Activated CD8-positive, alpha-beta T cell treated with anti-CD3 and anti-CD28 coated beads, Interleukin-2, amount 10 ng/mL, durations not matched to agents 7 days and 5 days (primary cell): ENCODE results near the gene PCNT. TPM values are rescaled to one million over a fixed set of nuclear protein-coding genes. Genes with fewer than 3 reads are reported as not detected.

ENCODE experiments used
- ATAC-seq: fragments of 150-1000 bp; cut with Tn5 transposase; one replicate; pipeline ENCODE4 v1.10.0; 2021; ENCODE audit warnings: moderate library complexity
- CTCF ChIA-PET: fragments of 350-600 bp; sonication (Branson Sonifier 250); formaldehyde crosslinking; loops from one replicate; lab custom pipeline; 2021; ENCODE audit warnings: antibody characterized with exemption; lab: Charles Lee
- POLR2A ChIA-PET: fragments of 350-600 bp; sonication (Branson Sonifier 250); formaldehyde crosslinking; loops from one replicate; lab custom pipeline; 2021; ENCODE audit warnings: antibody characterized with exemption; lab: Charles Lee
- DNase-seq: peaks from one replicate; pipeline ENCODE4 v3.0.0-alpha.2; 2020
- H3K27ac Mint-ChIP-seq: one replicate; pipeline ENCODE4 v1.8.0; 2021; ENCODE audit warnings: mild to moderate bottlenecking, mixed read lengths
- H3K27me3 Mint-ChIP-seq: one replicate; pipeline ENCODE4 v1.8.0; 2021; ENCODE audit warnings: low read depth, mixed read lengths
- H3K36me3 Mint-ChIP-seq: one replicate; pipeline ENCODE4 v1.8.0; 2021; ENCODE audit warnings: low read depth, mixed read lengths
- H3K4me1 Mint-ChIP-seq: one replicate; pipeline ENCODE4 v1.8.0; 2021; ENCODE audit warnings: low read depth, mixed read lengths
- H3K4me3 Mint-ChIP-seq: one replicate; pipeline ENCODE4 v1.8.0; 2021; ENCODE audit warnings: mild to moderate bottlenecking, mixed read lengths
- H3K9me3 Mint-ChIP-seq: one replicate; pipeline ENCODE4 v1.8.0; 2022; ENCODE audit warnings: mixed read lengths; ENCODE audit not compliant: insufficient read depth
- total RNA-seq, 2 experiments: library from RNA; stranded (reverse); gene quantifications; one replicate each; pipeline ENCODE4 v1.2.3, GENCODE V29; 2021

The PCNT gene
- total RNA-seq, 2 experiments from 2014 or later: 89.0 to 98.8 TPM

GRCh38 chr21:46377789-46378188, 53.8 kb downstream of the PCNT start:
- H3K27me3 Mint-ChIP-seq: no peaks in the 10 kb centered on the region
- ChIA-PET POLR2A (interaction anchor here (0.5 kb wide), 1 partner anchor 122 kb away, joined by 3 read pairs; no protein-coding TSS in a partner anchor), CTCF (no interaction called here)
- peaks cover 41% of the 10 kb centered on the region for H3K36me3 Mint-ChIP-seq
- no peaks in the 10 kb centered on the region for H3K4me1 Mint-ChIP-seq
- no peak overlapping the region for H3K27ac Mint-ChIP-seq
- H3K9me3 Mint-ChIP-seq: peaks cover 7% of the 10 kb centered on the region
- no peak overlapping the region for H3K4me3 Mint-ChIP-seq
- no peak for ATAC-seq
- DNase-seq: no peak

- Mint-ChIP-seq H3K27ac (no peak overlapping the region), H3K4me3 (no peak overlapping the region), H3K36me3 (peaks cover 50% of the 10 kb centered on the region), H3K27me3 (no peaks in the 10 kb centered on the region), H3K4me1 (no peaks in the 10 kb centered on the region), H3K9me3 (peaks cover 7% of the 10 kb centered on the region)
- DNase-seq (no peak), ATAC-seq (no peak)
- POLR2A ChIA-PET: no interaction called here
- CTCF ChIA-PET: interaction anchor here (1.1 kb wide), 1 partner anchor 9 kb away, joined by 3 read pairs; no protein-coding TSS in a partner anchor
Measured at GRCh38 chr21:46379105-46379504, 55.1 kb downstream of the PCNT start.

- Mint-ChIP-seq H3K27me3 (no peaks in the 10 kb centered on the region), H3K36me3 (peaks cover 56% of the 10 kb centered on the region), H3K27ac (no peak overlapping the region), H3K9me3 (peaks cover 7% of the 10 kb centered on the region), H3K4me1 (no peaks in the 10 kb centered on the region), H3K4me3 (no peak overlapping the region)
- ATAC-seq (no peak), DNase-seq (no peak)
- ChIA-PET CTCF (interaction anchor here (1.1 kb wide), 1 partner anchor 10 kb away, joined by 3 read pairs; no protein-coding TSS in a partner anchor), POLR2A (no interaction called here)
Measured at GRCh38 chr21:46379691-46380090, 55.7 kb downstream of the PCNT start.

- ChIA-PET POLR2A (no interaction called here), CTCF (no interaction called here)
- Mint-ChIP-seq H3K36me3 (peaks cover 68% of the 10 kb centered on the region), H3K4me3 (no peak overlapping the region), H3K27ac (no peak overlapping the region), H3K9me3 (peaks cover 7% of the 10 kb centered on the region), H3K4me1 (peaks cover 5% of the 10 kb centered on the region), H3K27me3 (no peaks in the 10 kb centered on the region)
- no peak for DNase-seq
- ATAC-seq: no peak
Measured at GRCh38 chr21:46381541-46381940, 57.6 kb downstream of the PCNT start.

GRCh38 chr21:46384556-46384955, 60.6 kb downstream of the PCNT start:
- H3K4me3 Mint-ChIP-seq: no peak overlapping the region
- DNase-seq (no peak), ATAC-seq (no peak)
- no peak overlapping the region for H3K27ac Mint-ChIP-seq
- peaks cover 7% of the 10 kb centered on the region for H3K4me1 Mint-ChIP-seq
- H3K27me3 Mint-ChIP-seq: no peaks in the 10 kb centered on the region
- H3K9me3 Mint-ChIP-seq: peaks cover 7% of the 10 kb centered on the region
- peaks cover 64% of the 10 kb centered on the region for H3K36me3 Mint-ChIP-seq
- ChIA-PET POLR2A (no interaction called here), CTCF (no interaction called here)

GRCh38 chr21:46385846-46386733, 62.1 kb downstream of the PCNT start:
- Mint-ChIP-seq H3K27ac (peak overlapping the region; percentile 15), H3K4me1 (peaks cover 7% of the 10 kb centered on the region), H3K36me3 (peaks cover 66% of the 10 kb centered on the region), H3K27me3 (no peaks in the 10 kb centered on the region), H3K9me3 (peaks cover 7% of the 10 kb centered on the region), H3K4me3 (no peak overlapping the region)
- no peak for DNase-seq
- CTCF ChIA-PET: no interaction called here
- ATAC-seq: no peak
- POLR2A ChIA-PET: no interaction called here

- ChIA-PET CTCF (no interaction called here), POLR2A (no interaction called here)
- no peak for ATAC-seq
- DNase-seq: no peak
- Mint-ChIP-seq H3K9me3 (peaks cover 4% of the 10 kb centered on the region), H3K36me3 (peaks cover 63% of the 10 kb centered on the region), H3K4me3 (no peak overlapping the region), H3K27ac (peak overlapping the region; percentile 11), H3K27me3 (no peaks in the 10 kb centered on the region), H3K4me1 (peaks cover 7% of the 10 kb centered on the region)
Measured at GRCh38 chr21:46386734-46387088, 62.8 kb downstream of the PCNT start.

- no peak for DNase-seq
- ATAC-seq: no peak
- H3K4me1 Mint-ChIP-seq: peaks cover 12% of the 10 kb centered on the region
- no peaks in the 10 kb centered on the region for H3K27me3 Mint-ChIP-seq
- ChIA-PET POLR2A (no interaction called here), CTCF (no interaction called here)
- H3K27ac Mint-ChIP-seq: no peak overlapping the region
- H3K36me3 Mint-ChIP-seq: peaks cover 55% of the 10 kb centered on the region
- H3K9me3 Mint-ChIP-seq: no peaks in the 10 kb centered on the region
- H3K4me3 Mint-ChIP-seq: no peak overlapping the region
Measured at GRCh38 chr21:46388206-46388880, 64.4 kb downstream of the PCNT start.

- Mint-ChIP-seq H3K36me3 (peaks cover 51% of the 10 kb centered on the region), H3K4me1 (peaks cover 12% of the 10 kb centered on the region), H3K4me3 (no peak overlapping the region), H3K27ac (no peak overlapping the region), H3K27me3 (no peaks in the 10 kb centered on the region), H3K9me3 (no peaks in the 10 kb centered on the region)
- CTCF ChIA-PET: no interaction called here
- ATAC-seq: no peak
- DNase-seq: no peak
- POLR2A ChIA-PET: no interaction called here
Measured at GRCh38 chr21:46388896-46389295, 64.9 kb downstream of the PCNT start.

GRCh38 chr21:46390603-46391545, 66.9 kb downstream of the PCNT start:
- Mint-ChIP-seq H3K27me3 (no peaks in the 10 kb centered on the region), H3K4me1 (peaks cover 12% of the 10 kb centered on the region), H3K36me3 (peaks cover 41% of the 10 kb centered on the region), H3K9me3 (no peaks in the 10 kb centered on the region), H3K27ac (no peak overlapping the region), H3K4me3 (no peak overlapping the region)
- DNase-seq: no peak
- POLR2A ChIA-PET: interaction anchor here (1.0 kb wide), 1 partner anchor 34 kb away, joined by 3 read pairs; no protein-coding TSS in a partner anchor
- ATAC-seq: no peak
- CTCF ChIA-PET: interaction anchor here (1.2 kb wide), 1 partner anchor 16 kb away, joined by 3 read pairs; no protein-coding TSS in a partner anchor

- H3K36me3 Mint-ChIP-seq: peaks cover 39% of the 10 kb centered on the region
- DNase-seq: no peak
- no peak overlapping the region for H3K4me3 Mint-ChIP-seq
- H3K27ac Mint-ChIP-seq: no peak overlapping the region
- ChIA-PET CTCF (interaction anchor here (1.2 kb wide), 1 partner anchor 15 kb away, joined by 3 read pairs; no protein-coding TSS in a partner anchor), POLR2A (interaction anchor here (1.0 kb wide), 1 partner anchor 33 kb away, joined by 3 read pairs; no protein-coding TSS in a partner anchor)
- peaks cover 6% of the 10 kb centered on the region for H3K4me1 Mint-ChIP-seq
- no peaks in the 10 kb centered on the region for H3K27me3 Mint-ChIP-seq
- no peaks in the 10 kb centered on the region for H3K9me3 Mint-ChIP-seq
- ATAC-seq: no peak
Measured at GRCh38 chr21:46391773-46392172, 67.8 kb downstream of the PCNT start.
